HG03432 (cell line): Measurements from ENCODE around the gene UGCG.

Source experiments
- ATAC-seq: cut with Tn5 transposase; IDR thresholded peaks from one replicate; pipeline ENCODE4 v1.9.1; 2021; ENCODE audit warnings: mild to moderate bottlenecking, moderate library complexity; ENCODE audit not compliant: unreplicated experiment

Gene UGCG

DNA sequence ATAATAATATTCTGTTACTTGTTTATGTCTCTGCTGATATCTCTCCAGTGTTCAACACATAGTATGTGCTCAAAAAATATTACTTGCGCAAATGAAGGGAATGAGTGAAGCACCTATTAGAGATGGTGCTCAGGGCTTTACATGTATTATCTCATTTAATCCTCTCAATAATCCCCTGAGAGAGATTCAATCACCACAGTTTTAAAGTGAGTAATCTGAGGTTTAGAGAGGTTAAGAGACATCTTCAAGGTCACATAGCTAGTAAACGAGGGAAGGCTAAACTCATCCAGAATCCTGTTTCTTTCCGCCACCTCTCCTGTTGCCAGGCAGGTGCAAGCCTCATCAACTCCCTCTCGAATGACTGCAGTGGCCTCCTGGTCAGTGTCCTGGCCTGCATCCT is 82.0 kb downstream of the UGCG start:
- no peak for ATAC-seq

DNA sequence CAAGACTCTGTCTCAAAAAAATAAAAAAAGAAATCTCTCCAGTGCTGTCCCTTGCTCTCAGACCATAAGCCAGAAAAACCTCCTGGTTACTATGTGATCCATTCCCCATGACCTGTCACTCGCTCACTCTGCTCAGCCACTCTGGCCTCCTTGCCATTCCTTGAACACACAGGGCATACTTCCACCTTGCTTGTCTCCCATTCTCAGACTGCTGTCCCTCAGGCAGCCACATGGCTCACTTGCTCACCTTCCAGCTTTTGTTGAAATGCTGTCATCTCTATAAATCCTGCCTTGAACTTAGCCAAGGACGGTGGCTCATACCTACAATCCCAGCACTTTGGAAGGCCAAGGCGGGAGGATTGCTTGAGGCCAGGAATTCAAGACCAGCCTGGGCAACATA is 82.9 kb downstream of the UGCG start:
- ATAC-seq: no peak

GRCh38 chr9:111980398-111980797 is 83.8 kb downstream of the UGCG start:
- ATAC-seq: no peak

DNA sequence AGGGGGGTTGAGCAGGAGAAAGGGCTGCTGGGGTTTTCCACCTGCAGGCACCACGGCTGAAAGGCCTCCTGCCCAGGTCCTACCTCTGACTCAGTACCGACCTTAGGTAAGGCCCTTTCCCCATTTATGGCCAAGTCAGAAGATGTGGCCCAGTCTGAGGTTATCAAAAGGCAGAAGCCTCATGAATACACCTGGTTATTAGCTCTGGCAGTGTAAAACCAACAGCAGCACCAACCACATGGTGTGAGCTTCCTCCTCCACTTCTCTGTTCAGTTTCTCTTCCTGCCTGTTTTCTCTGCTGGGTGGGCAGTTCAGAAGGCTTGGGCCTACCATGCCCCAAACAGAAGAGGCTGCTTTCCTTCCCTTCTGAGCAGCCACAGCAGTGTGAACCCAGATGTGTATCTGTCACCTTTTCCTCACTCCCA is 86.9 kb downstream of the UGCG start:
- ATAC-seq: peak; percentile 70

GRCh38 chr9:111984086-111984802 is 87.6 kb downstream of the UGCG start:
- no peak for ATAC-seq
